HL-60/S4 treated with phorbol 12-myristate 13-acetate at 8.2 ng/mL for 4 days and 3 days (cell line): Measurements from ENCODE around the gene NPTN.

Experiments
- in situ Hi-C: fragments of 300-500 bp; cut with MboI; formaldehyde crosslinking; loops from 2 replicates; pipeline ENCODE4 v1.15.0; 2022; ENCODE audit warnings: low sequenced_read_pairs

The NPTN gene

DNA sequence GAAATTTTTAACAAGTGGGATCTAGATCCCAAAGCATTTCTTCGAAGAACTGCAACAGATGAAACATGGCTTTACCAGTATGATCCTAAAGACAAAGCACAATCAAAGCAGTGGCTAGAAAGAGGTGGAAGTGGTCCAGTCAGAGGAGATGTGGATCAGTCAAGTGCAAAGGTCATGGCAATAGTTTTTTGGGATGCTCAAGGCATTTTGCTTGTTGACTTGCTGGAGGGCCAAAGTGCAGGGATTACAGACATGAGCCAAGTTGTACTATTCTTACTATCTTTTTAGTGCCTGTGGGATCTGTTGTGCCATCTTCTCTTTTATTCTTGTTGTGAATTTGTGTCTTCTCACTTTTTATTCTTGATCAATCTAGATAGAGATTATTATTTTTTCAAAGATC, 108.3 kb downstream of the NPTN start:
- in situ Hi-C loops = no loop called here

DNA sequence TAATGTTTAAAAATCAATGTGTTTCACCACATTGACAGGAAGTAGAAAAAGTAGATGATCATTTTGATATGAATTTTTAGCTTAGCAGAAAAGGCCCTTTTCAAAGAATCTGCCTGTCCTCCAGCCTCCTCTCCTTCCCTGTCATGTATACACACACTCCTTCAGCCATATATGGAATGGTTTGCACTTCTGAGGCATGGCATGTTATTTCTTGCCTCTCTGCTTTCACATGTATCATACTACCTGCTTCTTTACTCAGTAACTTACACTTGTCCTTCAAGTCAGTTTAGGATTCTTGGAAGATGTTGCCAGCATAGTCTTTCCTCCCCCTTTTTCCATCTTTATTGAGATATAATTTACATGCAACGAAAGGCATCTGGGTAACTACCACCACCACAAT, 111.2 kb downstream of the NPTN start:
- in situ Hi-C loops = no loop called here

- in situ Hi-C loops = no loop called here
Observed at GRCh38 chr15:73518876-73519733, 114.1 kb downstream of the NPTN start.

DNA sequence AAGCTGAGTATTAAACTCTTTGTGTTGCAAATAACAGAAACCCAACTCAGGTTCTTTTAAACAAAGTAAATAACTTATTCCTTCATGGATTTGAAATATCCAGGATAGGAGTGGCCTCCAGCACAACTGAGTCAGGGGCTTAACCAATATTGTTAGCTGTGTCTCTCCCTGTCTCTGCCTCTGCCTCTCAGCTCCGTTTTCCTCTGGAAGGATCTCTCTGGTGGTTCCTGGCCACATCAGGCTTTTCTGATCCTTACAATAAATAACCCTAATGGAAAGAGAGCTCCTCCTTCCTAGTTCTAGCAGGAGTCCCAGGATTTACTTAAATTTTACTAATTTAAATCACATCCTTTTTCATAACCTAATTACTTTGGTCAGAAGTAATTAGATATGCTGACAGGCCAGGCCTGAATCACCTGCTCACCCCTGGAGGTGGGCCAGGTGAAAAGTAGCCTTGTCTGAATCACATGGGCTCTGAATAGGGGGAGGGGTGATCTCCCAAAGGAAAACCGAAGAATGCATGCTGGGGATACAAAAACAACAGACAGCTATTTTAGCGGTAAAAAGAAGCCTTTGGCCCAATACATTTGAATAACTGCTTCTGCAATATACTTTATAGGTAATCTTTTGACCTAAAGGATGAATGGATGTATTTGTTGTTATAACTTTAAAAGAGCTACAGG, 114.9 kb downstream of the NPTN start:
- in situ Hi-C loops = no loop called here

DNA sequence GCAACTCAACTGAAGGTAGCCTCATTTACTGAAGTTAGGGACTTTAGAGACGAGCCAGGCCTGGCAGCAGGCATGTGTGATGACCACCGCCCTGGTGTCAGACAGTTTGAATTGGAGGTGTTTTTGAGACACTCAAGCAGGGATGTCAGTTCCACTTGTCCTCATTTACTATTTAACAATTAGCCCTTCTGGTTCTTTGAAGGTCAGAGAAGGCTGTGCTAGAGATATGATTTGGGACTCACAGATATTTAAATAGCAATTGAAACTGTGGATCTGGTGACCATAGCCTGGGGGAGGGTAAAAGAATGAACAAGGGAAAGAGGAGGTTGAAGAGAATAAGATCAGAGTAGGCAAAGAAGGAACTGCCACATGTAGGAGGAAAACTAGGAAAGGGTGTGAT, 115.6 kb downstream of the NPTN start:
- in situ Hi-C loops = no loop called here

- in situ Hi-C loops = no loop called here
Observed at GRCh38 chr15:73515527-73515926, 117.7 kb downstream of the NPTN start.
